A549 (cell line): ENCODE measurements around the gene TPRX1. TPM values are rescaled to one million over a fixed set of nuclear protein-coding genes. Genes with fewer than 3 reads are reported as not detected.
A peak's percentile ranks its signal among the peaks of the same experiment; 100 is the strongest.

Experiments used
- CBX2 ChIP-seq: fragments of 200-600 bp; sonication (generic); IDR thresholded peaks from 2 replicates; pipeline ENCODE4 v1.6.1; 2016; ENCODE audit warnings: low read depth, mild to moderate bottlenecking, borderline replicate concordance
- CBX8 ChIP-seq: fragments of 200-600 bp; sonication (generic); IDR thresholded peaks from 2 replicates; pipeline ENCODE4 v1.6.1; 2016
- CEBPB ChIP-seq, 2 experiments: fragments of >200 bp in 1 of 2; sonication (Bioruptor Twin) in 1 of 2; formaldehyde crosslinking in 1 of 2; IDR thresholded peaks; 2 replicates each; pipeline ENCODE4 v1.6.1; 2012 to 2016
- CHD4 ChIP-seq: fragments of 200-600 bp; sonication (generic); IDR thresholded peaks from 2 replicates; pipeline ENCODE4 v1.6.1; 2016; ENCODE audit warnings: antibody characterized with exemption, mild to moderate bottlenecking, borderline replicate concordance
- EHF ChIP-seq: fragments of 250-450 bp; sonication (Bioruptor Pico); IDR thresholded peaks from 2 replicates; pipeline ENCODE4 v1.5.0; 2020; ENCODE audit warnings: mild to moderate bottlenecking
- EHMT2 ChIP-seq: fragments of 200-600 bp; sonication (generic); IDR thresholded peaks from 2 replicates; pipeline ENCODE4 v1.6.1; 2016; ENCODE audit warnings: antibody characterized with exemption, low read depth, mild to moderate bottlenecking, moderate library complexity
- ESRRA ChIP-seq: fragments of 150-350 bp; IDR thresholded peaks from 2 replicates; pipeline ENCODE4 v1.6.1; 2014; ENCODE audit warnings: mild to moderate bottlenecking, low read length, borderline replicate concordance
- GATA3 ChIP-seq: IDR thresholded peaks from 2 replicates; pipeline ENCODE4 v1.6.1; 2012; ENCODE audit warnings: borderline replicate concordance
- HDAC2 ChIP-seq: fragments of 200-600 bp; sonication (generic); IDR thresholded peaks from 2 replicates; pipeline ENCODE4 v1.6.1; 2016
- HOXB13 ChIP-seq: fragments of 250-450 bp; sonication (Bioruptor Pico); IDR thresholded peaks from 2 replicates; pipeline ENCODE4 v1.5.0; 2020; ENCODE audit warnings: low read depth, mild to moderate bottlenecking, moderate library complexity
- JUNB ChIP-seq: fragments of >200 bp; sonication (Bioruptor Twin); formaldehyde crosslinking; IDR thresholded peaks from 2 replicates; pipeline ENCODE4 v1.6.1; 2016
- MAZ ChIP-seq: fragments of 150-350 bp; IDR thresholded peaks from 2 replicates; pipeline ENCODE4 v1.6.1; 2014; ENCODE audit warnings: antibody characterized with exemption, low read depth, low read length, borderline replicate concordance
- MYC ChIP-seq: IDR thresholded peaks from 2 replicates; pipeline ENCODE4 v1.6.1; 2012; ENCODE audit warnings: mild to moderate bottlenecking, inconsistent platforms, low read length, improper control_type of control experiment, borderline replicate concordance
- POLR2A ChIP-seq: IDR thresholded peaks from 2 replicates; pipeline ENCODE4 v1.6.1; 2012; ENCODE audit warnings: mild to moderate bottlenecking, low read length
- POLR2AphosphoS2 ChIP-seq: conservative IDR thresholded peaks from 2 replicates; pipeline ENCODE4 v1.6.1; 2012; ENCODE audit warnings: low read length, improper control_type of control experiment, inconsistent platforms
- RARB ChIP-seq: fragments of 250-450 bp; sonication (Bioruptor Pico); IDR thresholded peaks from 2 replicates; pipeline ENCODE4 v1.8.0; 2021; ENCODE audit warnings: mild to moderate bottlenecking, moderate library complexity
- SREBF2 ChIP-seq: fragments of 450-650 bp; IDR thresholded peaks from 2 replicates; pipeline ENCODE4 v1.6.1; 2014; ENCODE audit warnings: mild to moderate bottlenecking, moderate library complexity
- TFCP2L1 ChIP-seq: fragments of 250-450 bp; sonication (Bioruptor Pico); IDR thresholded peaks from 2 replicates; pipeline ENCODE4 v1.5.0; 2021; ENCODE audit warnings: mild to moderate bottlenecking
- TP53 ChIP-seq: fragments of 250-450 bp; sonication (Bioruptor Pico); IDR thresholded peaks from 2 replicates; pipeline ENCODE4 v1.5.0; 2021; ENCODE audit warnings: mild to moderate bottlenecking, moderate library complexity
- ZFP36 ChIP-seq: fragments of 450-650 bp; IDR thresholded peaks from 2 replicates; pipeline ENCODE4 v1.6.1; 2014; ENCODE audit warnings: borderline replicate concordance; ENCODE audit not compliant: partially characterized antibody
- polyA plus RNA-seq, 4 experiments: library from polyadenylated mRNA; depleted of rRNA in 3 of 4; stranded (reverse); fragments of >200 nt; fragmentation: RNase III in 1 of 4; extraction: RNeasy Plus Mini Kit Qiagen cat#74134 plus additional on column Dnase treatment in 1 of 4; gene quantifications; 2 replicates in 3 of 4; 3 replicates in 1 of 4; pipeline ENCODE4 v1.2.3, GENCODE V29; 2011 to 2017
- TF ChIP-seq, protein P1 (sequence below): fragments of 250-450 bp; sonication (Bioruptor Pico); IDR thresholded peaks from 2 replicates; pipeline ENCODE4 v1.5.0; 2021; ENCODE audit warnings: mild to moderate bottlenecking, moderate library complexity, borderline replicate concordance
- TF ChIP-seq, protein P2 (sequence below): fragments of 450-650 bp; IDR thresholded peaks from 2 replicates; pipeline ENCODE4 v1.6.1; 2014; ENCODE audit warnings: antibody characterized with exemption
- TF ChIP-seq, protein P3 (sequence below): fragments of 150-350 bp; IDR thresholded peaks from 2 replicates; pipeline ENCODE4 v1.6.1; 2014; ENCODE audit warnings: low read depth, mild to moderate bottlenecking, low read length
- TF ChIP-seq, protein P4 (sequence below): IDR thresholded peaks from 2 replicates; pipeline ENCODE4 v1.6.1; 2012
- TF ChIP-seq, protein P5 (sequence below): fragments of >200 bp; sonication (Bioruptor Twin); formaldehyde crosslinking; IDR thresholded peaks from 3 replicates; pipeline ENCODE4 v1.6.1; 2016

The TPRX1 gene
- polyA plus RNA-seq, 2 of the 4 experiments (the other 2 are of a cell fraction): not detected

DNA sequence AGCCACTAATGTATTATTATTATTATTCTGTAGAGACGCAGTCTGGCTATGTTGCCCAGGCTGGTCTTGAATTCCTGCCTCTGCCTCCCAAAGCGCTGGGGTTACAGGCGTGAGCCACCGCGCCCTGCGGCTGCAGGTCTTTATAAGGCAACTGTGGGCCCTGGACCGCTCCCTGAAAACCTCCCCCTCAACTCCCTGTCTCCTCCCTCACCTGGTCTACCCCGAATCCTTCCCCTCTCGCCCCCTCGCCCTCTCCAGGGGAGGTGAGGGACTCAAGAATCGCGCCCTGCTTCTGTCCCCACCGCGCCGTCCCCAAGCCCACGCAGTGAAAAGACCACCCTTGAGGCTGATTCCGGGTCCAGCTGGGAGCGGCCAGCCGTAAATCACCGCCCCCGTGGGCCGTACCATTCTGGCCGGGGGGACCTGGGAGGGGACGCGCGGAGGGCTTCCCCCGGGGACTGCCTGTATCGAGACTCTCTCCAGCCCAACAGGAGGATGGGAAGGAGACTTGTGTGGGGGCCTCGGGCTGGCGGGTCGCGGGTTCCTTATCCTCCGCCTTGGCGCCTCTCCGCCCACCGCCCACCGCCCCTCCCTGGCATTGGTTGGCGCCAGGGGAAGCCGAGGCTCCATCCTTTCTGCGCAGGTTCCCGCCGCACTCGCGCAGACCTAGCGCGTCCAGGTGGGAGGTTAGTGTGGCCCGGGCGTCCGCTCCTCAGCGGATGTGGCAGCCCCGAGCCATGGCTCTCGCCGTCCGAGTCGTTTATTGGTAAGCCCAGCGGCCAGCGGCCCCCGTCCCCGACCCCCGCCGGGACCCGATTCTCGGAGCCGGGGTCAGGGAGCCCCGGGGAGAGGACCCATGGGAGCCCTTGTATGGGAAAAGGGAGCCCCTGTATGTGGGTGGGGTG lies 26.1 kb downstream of the TPRX1 start, which contains the start of gene SELENOW (continued):
- TF ChIP-seq EHMT2 (no peak), TP53 (CRISPR knock-in tag) (no peak), CBX2 (no peak), MAZ (peak; percentile 53; the same call in 1 of the 2 replicates), CBX8 (no peak), RARB (CRISPR knock-in tag) (no peak), CHD4 (no peak), CEBPB (IDR thresholded peaks at IDR 0.05) (no peak), ZFP36 (no peak), SREBF2 (no peak), GATA3 (peak; percentile 92), ESRRA (no peak), MYC (no peak), HDAC2 (no peak), EHF (CRISPR knock-in tag) (no peak), TFCP2L1 (CRISPR knock-in tag) (no peak), POLR2A (peak; percentile 99), POLR2AphosphoS2 (no peak), HOXB13 (CRISPR knock-in tag) (no peak), JUNB (no peak)
- TF ChIP-seq, protein P1, sequence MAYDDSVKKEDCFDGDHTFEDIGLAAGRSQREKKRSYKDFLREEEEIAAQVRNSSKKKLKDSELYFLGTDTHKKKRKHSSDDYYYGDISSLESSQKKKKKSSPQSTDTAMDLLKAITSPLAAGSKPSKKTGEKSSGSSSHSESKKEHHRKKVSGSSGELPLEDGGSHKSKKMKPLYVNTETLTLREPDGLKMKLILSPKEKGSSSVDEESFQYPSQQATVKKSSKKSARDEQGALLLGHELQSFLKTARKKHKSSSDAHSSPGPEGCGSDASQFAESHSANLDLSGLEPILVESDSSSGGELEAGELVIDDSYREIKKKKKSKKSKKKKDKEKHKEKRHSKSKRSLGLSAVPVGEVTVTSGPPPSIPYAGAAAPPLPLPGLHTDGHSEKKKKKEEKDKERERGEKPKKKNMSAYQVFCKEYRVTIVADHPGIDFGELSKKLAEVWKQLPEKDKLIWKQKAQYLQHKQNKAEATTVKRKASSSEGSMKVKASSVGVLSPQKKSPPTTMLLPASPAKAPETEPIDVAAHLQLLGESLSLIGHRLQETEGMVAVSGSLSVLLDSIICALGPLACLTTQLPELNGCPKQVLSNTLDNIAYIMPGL: no peak
- TF ChIP-seq, protein P2, sequence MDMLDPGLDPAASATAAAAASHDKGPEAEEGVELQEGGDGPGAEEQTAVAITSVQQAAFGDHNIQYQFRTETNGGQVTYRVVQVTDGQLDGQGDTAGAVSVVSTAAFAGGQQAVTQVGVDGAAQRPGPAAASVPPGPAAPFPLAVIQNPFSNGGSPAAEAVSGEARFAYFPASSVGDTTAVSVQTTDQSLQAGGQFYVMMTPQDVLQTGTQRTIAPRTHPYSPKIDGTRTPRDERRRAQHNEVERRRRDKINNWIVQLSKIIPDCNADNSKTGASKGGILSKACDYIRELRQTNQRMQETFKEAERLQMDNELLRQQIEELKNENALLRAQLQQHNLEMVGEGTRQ: no peak
- TF ChIP-seq, protein P3, sequence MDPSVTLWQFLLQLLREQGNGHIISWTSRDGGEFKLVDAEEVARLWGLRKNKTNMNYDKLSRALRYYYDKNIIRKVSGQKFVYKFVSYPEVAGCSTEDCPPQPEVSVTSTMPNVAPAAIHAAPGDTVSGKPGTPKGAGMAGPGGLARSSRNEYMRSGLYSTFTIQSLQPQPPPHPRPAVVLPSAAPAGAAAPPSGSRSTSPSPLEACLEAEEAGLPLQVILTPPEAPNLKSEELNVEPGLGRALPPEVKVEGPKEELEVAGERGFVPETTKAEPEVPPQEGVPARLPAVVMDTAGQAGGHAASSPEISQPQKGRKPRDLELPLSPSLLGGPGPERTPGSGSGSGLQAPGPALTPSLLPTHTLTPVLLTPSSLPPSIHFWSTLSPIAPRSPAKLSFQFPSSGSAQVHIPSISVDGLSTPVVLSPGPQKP: no peak
- TF ChIP-seq, protein P4, sequence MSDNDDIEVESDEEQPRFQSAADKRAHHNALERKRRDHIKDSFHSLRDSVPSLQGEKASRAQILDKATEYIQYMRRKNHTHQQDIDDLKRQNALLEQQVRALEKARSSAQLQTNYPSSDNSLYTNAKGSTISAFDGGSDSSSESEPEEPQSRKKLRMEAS: peak; percentile 80
- TF ChIP-seq, protein P5, sequence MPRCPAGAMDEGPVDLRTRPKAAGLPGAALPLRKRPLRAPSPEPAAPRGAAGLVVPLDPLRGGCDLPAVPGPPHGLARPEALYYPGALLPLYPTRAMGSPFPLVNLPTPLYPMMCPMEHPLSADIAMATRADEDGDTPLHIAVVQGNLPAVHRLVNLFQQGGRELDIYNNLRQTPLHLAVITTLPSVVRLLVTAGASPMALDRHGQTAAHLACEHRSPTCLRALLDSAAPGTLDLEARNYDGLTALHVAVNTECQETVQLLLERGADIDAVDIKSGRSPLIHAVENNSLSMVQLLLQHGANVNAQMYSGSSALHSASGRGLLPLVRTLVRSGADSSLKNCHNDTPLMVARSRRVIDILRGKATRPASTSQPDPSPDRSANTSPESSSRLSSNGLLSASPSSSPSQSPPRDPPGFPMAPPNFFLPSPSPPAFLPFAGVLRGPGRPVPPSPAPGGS: peak; percentile 90
